ENCODE results near the gene BACE2. TPM values are rescaled to one million over a fixed set of nuclear protein-coding genes. Genes with fewer than 3 reads are reported as not detected.

The BACE2 gene
- total RNA-seq, 1 donor: 85.8 TPM

DNA sequence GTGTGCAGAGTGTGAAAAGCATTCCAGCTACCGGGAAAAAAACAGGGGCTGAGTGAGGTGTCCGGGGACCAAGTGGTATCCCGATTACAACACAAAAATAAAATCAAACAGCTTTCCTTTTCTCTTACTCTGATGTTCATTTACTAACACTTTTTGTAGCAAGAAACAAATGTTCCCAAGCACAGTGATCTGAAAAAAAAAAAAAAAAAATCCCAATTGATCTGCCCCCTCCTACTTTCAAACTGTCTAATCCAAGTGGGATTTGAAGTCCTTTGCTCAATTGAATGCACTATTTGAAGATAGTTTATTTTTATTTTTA lies 1.3 kb downstream of the BACE2 start:
- no peaks in the 10 kb centered on the region for H3K9me3 ChIP-seq (ENCODE audit: low read depth, low read length)
- H3K27me3 ChIP-seq (ENCODE audit: insufficient read depth, low read length): no peaks in the 10 kb centered on the region
- peaks cover 18% of the 10 kb centered on the region for H3K4me1 ChIP-seq (ENCODE audit: insufficient read depth, low read length)
- H3K27ac ChIP-seq (ENCODE audit: low read depth, low read length): no peak overlapping the region
- peak overlapping the region; percentile 76 for H3K4me2 ChIP-seq (ENCODE audit: insufficient read depth, low read length)
- H3K4me3 ChIP-seq (ENCODE audit: insufficient read depth, low read length): peak overlapping the region; percentile 80
- H3K36me3 ChIP-seq (ENCODE audit: insufficient read depth, low read length): peaks cover 3% of the 10 kb centered on the region
- H4K20me1 ChIP-seq (ENCODE audit: insufficient read depth, low read length): peaks cover 28% of the 10 kb centered on the region
- DNase-seq (ENCODE audit: insufficient read length, low spot score, missing footprints): no peak
- TF ChIP-seq, protein P1, sequence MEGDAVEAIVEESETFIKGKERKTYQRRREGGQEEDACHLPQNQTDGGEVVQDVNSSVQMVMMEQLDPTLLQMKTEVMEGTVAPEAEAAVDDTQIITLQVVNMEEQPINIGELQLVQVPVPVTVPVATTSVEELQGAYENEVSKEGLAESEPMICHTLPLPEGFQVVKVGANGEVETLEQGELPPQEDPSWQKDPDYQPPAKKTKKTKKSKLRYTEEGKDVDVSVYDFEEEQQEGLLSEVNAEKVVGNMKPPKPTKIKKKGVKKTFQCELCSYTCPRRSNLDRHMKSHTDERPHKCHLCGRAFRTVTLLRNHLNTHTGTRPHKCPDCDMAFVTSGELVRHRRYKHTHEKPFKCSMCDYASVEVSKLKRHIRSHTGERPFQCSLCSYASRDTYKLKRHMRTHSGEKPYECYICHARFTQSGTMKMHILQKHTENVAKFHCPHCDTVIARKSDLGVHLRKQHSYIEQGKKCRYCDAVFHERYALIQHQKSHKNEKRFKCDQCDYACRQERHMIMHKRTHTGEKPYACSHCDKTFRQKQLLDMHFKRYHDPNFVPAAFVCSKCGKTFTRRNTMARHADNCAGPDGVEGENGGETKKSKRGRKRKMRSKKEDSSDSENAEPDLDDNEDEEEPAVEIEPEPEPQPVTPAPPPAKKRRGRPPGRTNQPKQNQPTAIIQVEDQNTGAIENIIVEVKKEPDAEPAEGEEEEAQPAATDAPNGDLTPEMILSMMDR (IDR thresholded peaks at IDR 0.05; ENCODE audit: extremely low read depth, low read depth, low read length): no peak
- H2AFZ ChIP-seq (ENCODE audit: low read length): peak overlapping the region; percentile 53
- peaks cover 37% of the 10 kb centered on the region for H3K79me2 ChIP-seq (ENCODE audit: insufficient read depth, low read length)

DNA sequence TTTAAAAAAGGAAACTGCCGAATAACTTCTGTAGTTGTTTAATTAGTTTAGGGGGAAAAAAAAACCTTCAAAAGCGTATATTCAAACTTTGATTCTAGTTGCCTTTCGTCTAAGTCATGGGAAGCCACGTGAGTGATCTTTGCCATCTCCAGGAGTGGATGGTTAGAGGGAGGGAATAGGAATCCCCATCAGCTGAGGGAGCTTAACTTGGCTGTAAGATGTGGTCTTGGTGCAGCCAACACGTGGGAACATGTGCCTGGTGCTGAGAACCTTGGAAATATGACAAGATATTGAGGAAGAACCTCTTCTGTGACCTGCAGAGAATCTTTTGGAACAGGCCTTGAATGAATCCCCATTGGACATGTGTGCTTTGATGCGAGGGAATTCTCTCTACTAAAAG lies 1.7 kb downstream of the BACE2 start:
- peaks cover 42% of the 10 kb centered on the region for H3K79me2 ChIP-seq (ENCODE audit: insufficient read depth, low read length)
- H3K4me3 ChIP-seq (ENCODE audit: insufficient read depth, low read length): peak overlapping the region; percentile 80
- peaks cover 18% of the 10 kb centered on the region for H3K4me1 ChIP-seq (ENCODE audit: insufficient read depth, low read length)
- H3K36me3 ChIP-seq (ENCODE audit: insufficient read depth, low read length): peaks cover 3% of the 10 kb centered on the region
- TF ChIP-seq, protein P1 (IDR thresholded peaks at IDR 0.05; ENCODE audit: extremely low read depth, low read depth, low read length): no peak
- no peak overlapping the region for H3K27ac ChIP-seq (ENCODE audit: low read depth, low read length)
- no peaks in the 10 kb centered on the region for H3K9me3 ChIP-seq (ENCODE audit: low read depth, low read length)
- peak overlapping the region; percentile 76 for H3K4me2 ChIP-seq (ENCODE audit: insufficient read depth, low read length)
- H2AFZ ChIP-seq (ENCODE audit: low read length): no peak overlapping the region
- DNase-seq (ENCODE audit: insufficient read length, low spot score, missing footprints): peak; percentile 63
- peaks cover 33% of the 10 kb centered on the region for H4K20me1 ChIP-seq (ENCODE audit: insufficient read depth, low read length)
- H3K27me3 ChIP-seq (ENCODE audit: insufficient read depth, low read length): no peaks in the 10 kb centered on the region

DNA sequence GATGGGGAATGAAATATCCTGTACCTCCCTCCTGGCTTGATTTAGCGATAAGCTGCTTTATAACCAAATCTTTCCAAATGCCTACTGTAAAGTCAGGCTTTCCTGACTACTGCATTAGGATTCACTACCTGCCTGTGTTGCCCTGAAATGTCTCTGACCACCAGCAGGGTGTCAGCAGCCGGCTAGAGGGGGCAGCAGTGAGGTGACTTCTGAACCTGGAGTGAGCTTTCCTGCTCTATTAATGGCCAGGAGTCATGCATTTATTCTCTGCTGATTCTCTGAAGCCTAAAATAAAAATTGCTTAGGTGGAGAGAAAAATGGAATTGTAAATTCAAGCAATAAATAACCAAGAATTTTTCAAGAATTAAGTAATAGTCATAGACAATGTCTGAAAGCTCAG lies 2.5 kb downstream of the BACE2 start:
- DNase-seq (ENCODE audit: insufficient read length, low spot score, missing footprints): peak; percentile 81
- Histone ChIP-seq H3K4me3 (ENCODE audit: insufficient read depth, low read length) (no peak overlapping the region), H4K20me1 (ENCODE audit: insufficient read depth, low read length) (peaks cover 33% of the 10 kb centered on the region), H3K27me3 (ENCODE audit: insufficient read depth, low read length) (no peaks in the 10 kb centered on the region), H3K36me3 (ENCODE audit: insufficient read depth, low read length) (peaks cover 3% of the 10 kb centered on the region), H3K79me2 (ENCODE audit: insufficient read depth, low read length) (peaks cover 48% of the 10 kb centered on the region), H3K4me2 (ENCODE audit: insufficient read depth, low read length) (peak overlapping the region; percentile 76), H2AFZ (ENCODE audit: low read length) (no peak overlapping the region), H3K27ac (ENCODE audit: low read depth, low read length) (no peak overlapping the region), H3K9me3 (ENCODE audit: low read depth, low read length) (no peaks in the 10 kb centered on the region), H3K4me1 (ENCODE audit: insufficient read depth, low read length) (peaks cover 15% of the 10 kb centered on the region)
- TF ChIP-seq, protein P1 (IDR thresholded peaks at IDR 0.05; ENCODE audit: extremely low read depth, low read depth, low read length): peak; percentile 71

DNA sequence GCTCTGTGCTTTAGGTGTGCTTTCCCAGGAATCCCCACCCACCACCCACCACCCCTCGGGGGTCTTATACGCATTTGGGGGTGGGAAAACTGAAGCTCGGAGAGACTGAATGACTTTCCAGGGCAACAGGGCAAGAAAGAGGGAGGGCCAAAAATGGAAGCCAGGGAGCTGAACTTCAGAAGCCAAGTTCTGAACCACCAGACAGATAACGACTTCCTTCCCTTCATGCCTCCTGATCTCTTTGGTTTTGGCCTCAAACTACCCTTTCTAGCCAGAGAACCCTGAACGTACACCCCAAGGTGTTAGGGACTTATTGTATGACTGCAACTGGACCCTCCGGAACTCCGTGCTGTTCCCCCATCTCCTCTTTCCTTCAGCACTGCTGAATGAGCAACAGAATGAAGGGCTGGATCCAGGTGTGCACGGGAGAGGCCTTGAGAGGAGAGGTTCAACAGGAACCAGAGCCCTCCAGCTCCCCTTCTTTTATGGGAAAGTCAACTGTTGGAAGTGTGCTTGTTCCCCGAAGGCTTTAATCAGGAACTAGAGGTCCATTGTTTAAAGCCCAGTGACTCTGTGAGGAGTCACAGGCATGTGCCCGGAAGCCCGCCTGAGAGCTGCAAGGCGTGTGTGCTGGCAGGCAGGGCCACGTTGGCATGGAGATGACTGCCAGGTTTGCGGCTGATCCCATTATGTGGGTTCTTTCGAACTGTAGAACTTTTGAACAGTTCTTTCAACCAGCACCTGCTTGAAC lies 3.1 kb downstream of the BACE2 start:
- TF ChIP-seq, protein P1 (IDR thresholded peaks at IDR 0.05; ENCODE audit: extremely low read depth, low read depth, low read length): no peak
- Histone ChIP-seq H3K79me2 (ENCODE audit: insufficient read depth, low read length) (peaks cover 53% of the 10 kb centered on the region), H3K4me1 (ENCODE audit: insufficient read depth, low read length) (peaks cover 12% of the 10 kb centered on the region), H3K27me3 (ENCODE audit: insufficient read depth, low read length) (no peaks in the 10 kb centered on the region), H3K4me3 (ENCODE audit: insufficient read depth, low read length) (no peak overlapping the region), H4K20me1 (ENCODE audit: insufficient read depth, low read length) (peaks cover 33% of the 10 kb centered on the region), H3K27ac (ENCODE audit: low read depth, low read length) (no peak overlapping the region), H3K9me3 (ENCODE audit: low read depth, low read length) (no peaks in the 10 kb centered on the region), H2AFZ (ENCODE audit: low read length) (no peak overlapping the region), H3K4me2 (ENCODE audit: insufficient read depth, low read length) (no peak overlapping the region), H3K36me3 (ENCODE audit: insufficient read depth, low read length) (peaks cover 3% of the 10 kb centered on the region)
- DNase-seq (ENCODE audit: insufficient read length, low spot score, missing footprints): peak; percentile 59
